HG02852 (cell line): ENCODE data around the gene DCBLD1.

Experiments used
- ATAC-seq: cut with Tn5 transposase; IDR thresholded peaks from one replicate; pipeline ENCODE4 v1.9.1; 2021; ENCODE audit warnings: mild to moderate bottlenecking, moderate library complexity; ENCODE audit not compliant: unreplicated experiment

The DCBLD1 gene

GRCh38 chr6:117525607-117526006, 43.1 kb downstream of the DCBLD1 start:
- ATAC-seq, result no peak

GRCh38 chr6:117530467-117531242, 48.2 kb downstream of the DCBLD1 start:
- ATAC-seq, result no peak

- no peak for ATAC-seq
These were observed 48.9 kb downstream of the DCBLD1 start for GRCh38 chr6:117531346-117531745.

- no peak for ATAC-seq
These were observed 49.6 kb downstream of the DCBLD1 start for GRCh38 chr6:117531809-117532725.

- no peak for ATAC-seq
These were observed 51.3 kb downstream of the DCBLD1 start for GRCh38 chr6:117533775-117534174.

- ATAC-seq, result no peak
These were observed 52.5 kb downstream of the DCBLD1 start for GRCh38 chr6:117534974-117535373.

GRCh38 chr6:117536317-117536716, 53.8 kb downstream of the DCBLD1 start:
- no peak for ATAC-seq

- ATAC-seq, result no peak
These were observed 56.1 kb downstream of the DCBLD1 start for GRCh38 chr6:117538615-117539014.

- ATAC-seq, result no peak
These were observed 58.2 kb downstream of the DCBLD1 start for GRCh38 chr6:117540670-117541069.

- ATAC-seq, result no peak
These were observed 60.0 kb downstream of the DCBLD1 start for GRCh38 chr6:117542493-117542892.

GRCh38 chr6:117544716-117545115, 62.2 kb downstream of the DCBLD1 start:
- no peak for ATAC-seq

GRCh38 chr6:117545161-117545595, 62.7 kb downstream of the DCBLD1 start:
- no peak for ATAC-seq

GRCh38 chr6:117546674-117547073, 64.2 kb downstream of the DCBLD1 start:
- no peak for ATAC-seq

GRCh38 chr6:117547688-117548621, 65.5 kb downstream of the DCBLD1 start:
- peak; percentile 40 for ATAC-seq

- peak; percentile 39 for ATAC-seq
These were observed 66.4 kb downstream of the DCBLD1 start for GRCh38 chr6:117548797-117549301.

GRCh38 chr6:117549611-117550010, 67.1 kb downstream of the DCBLD1 start:
- no peak for ATAC-seq

GRCh38 chr6:117550078-117550600, 67.7 kb downstream of the DCBLD1 start:
- no peak for ATAC-seq

- no peak for ATAC-seq
These were observed 68.3 kb downstream of the DCBLD1 start for GRCh38 chr6:117550618-117551242.

GRCh38 chr6:117552618-117553017, 70.1 kb downstream of the DCBLD1 start:
- ATAC-seq, result no peak

- ATAC-seq, result no peak
These were observed 70.7 kb downstream of the DCBLD1 start for GRCh38 chr6:117553142-117553541.
